Measurements from ENCODE around the gene DHRS7.

- TF ChIP-seq CTCF (conservative IDR thresholded peaks at IDR 0.05 in 1 of 2, IDR thresholded peaks at IDR 0.05 in 1 of 2; ENCODE audit: extremely low read depth in 1 of 2, insufficient read depth in 1 of 2, low read depth in 1 of 2, low read length in 2 of 2) (no peak), EZH2 (IDR thresholded peaks at IDR 0.05; ENCODE audit: borderline replicate concordance, low read length) (no peak)
These were observed 49.4 kb upstream of the DHRS7 start for GRCh38 chr14:60214415-60215126.
